K562 (cell line): Measurements from ENCODE around the gene SF3B4. TPM values are rescaled to one million over a fixed set of nuclear protein-coding genes. Genes with fewer than 3 reads are reported as not detected.

Experiments used
- ATAC-seq: fragments of 200-7000 bp; cut with Tn5 transposase; 3 replicates; pipeline ENCODE4 v1.9.1; 2020; ENCODE audit warnings: moderate library complexity
- BruUV-seq: library from RNA; stranded (reverse); fragments of 400-500 nt; replicated peaks from 2 replicates; lab custom pipeline; 2021; lab: Mats Ljungman, UMichigan
- CTCF ChIA-PET: fragments of 300-600 bp; formaldehyde crosslinking; extraction: SDS; loops from one replicate; lab custom pipeline; 2021; ENCODE audit warnings: low intra/inter-chr PET ratio; lab: Yijun Ruan, JAX
- POLR2A ChIA-PET: fragments of 300-600, 350-650 bp; sonication (Branson Sonifier 250); formaldehyde crosslinking; extraction: SDS; loops from one replicate; lab custom pipeline; 2021; ENCODE audit warnings: antibody characterized with exemption, inconsistent platforms; lab: Yijun Ruan, JAX
- DNase-seq, 4 experiments: peaks; one replicate each; pipeline versions ENCODE4 v3.0.0 to v3.0.0-alpha.2; 2011 to 2018; ENCODE audit warnings: low spot score in 3 of 4, mixed read lengths in 3 of 4; ENCODE audit errors: extremely low read depth in 1 of 4
- FAIRE-seq: peaks from 2 replicates; lab custom pipeline; 2011; peaks lifted over from hg19 to GRCh38; lab: Jason Lieb, UNC
- H2AFZ ChIP-seq: 2 replicates; pipeline ENCODE4 v1.6.0; 2011; ENCODE audit warnings: low read depth, low read length, control low read depth, inconsistent platforms
- H3K27ac ChIP-seq: fragments of 200-600 bp; 3 replicates; pipeline ENCODE4 v1.8.0; 2011; ENCODE audit warnings: low read depth, mild to moderate bottlenecking, control low read depth, inconsistent platforms, low read length, moderate library complexity, mixed read lengths; ENCODE audit errors: extremely low read depth
- H3K27me3 ChIP-seq, 2 experiments: fragments of 300-600 bp in 1 of 2; 2 replicates in 1 of 2; 3 replicates in 1 of 2; pipeline versions ENCODE4 v1.6.0 to v1.8.0; 2011; ENCODE audit warnings: inconsistent platforms in 2 of 2, low read length in 2 of 2, mild to moderate bottlenecking in 1 of 2, mixed read lengths in 1 of 2, moderate library complexity in 1 of 2; ENCODE audit not compliant: control insufficient read depth in 2 of 2, insufficient read depth in 2 of 2
- H3K36me3 ChIP-seq: fragments of 300-600 bp; 3 replicates; pipeline ENCODE4 v1.8.0; 2011; ENCODE audit warnings: mild to moderate bottlenecking, low read length, inconsistent platforms; ENCODE audit not compliant: control insufficient read depth, insufficient read depth
- H3K4me1 ChIP-seq, 2 experiments: fragments of 200-600 bp in 1 of 2; replicated peaks in 1 of 2; 2 replicates in 1 of 2; 3 replicates in 1 of 2; pipeline versions ENCODE4 v1.5.1 to v1.8.0; 2011; ENCODE audit warnings: inconsistent platforms in 2 of 2, low read length in 2 of 2, mild to moderate bottlenecking in 1 of 2, mixed read lengths in 1 of 2, moderate library complexity in 1 of 2; ENCODE audit not compliant: control insufficient read depth in 2 of 2, insufficient read depth in 2 of 2
- H3K4me2 ChIP-seq: 2 replicates; pipeline ENCODE4 v1.6.1; 2011; ENCODE audit warnings: low read length, control low read depth, inconsistent platforms, mixed read lengths; ENCODE audit not compliant: insufficient read depth
- H3K4me3 ChIP-seq: fragments of 200-600 bp; sonication (generic), shearing (Covaris generic); 2 replicates; pipeline ENCODE4 v1.5.1; 2016; ENCODE audit warnings: control low read depth, inconsistent platforms
- H3K79me2 ChIP-seq: fragments of 200-600 bp; 3 replicates; pipeline ENCODE4 v1.8.0; 2011; ENCODE audit warnings: low read length, inconsistent platforms; ENCODE audit not compliant: control insufficient read depth, insufficient read depth
- H3K9ac ChIP-seq, 2 experiments: 2 replicates each; pipeline versions ENCODE4 v1.6.0 to v1.6.1; 2011; ENCODE audit warnings: low read depth in 2 of 2, low read length in 2 of 2, control low read depth in 1 of 2, inconsistent platforms in 1 of 2, mild to moderate bottlenecking in 1 of 2, mixed read lengths in 1 of 2; ENCODE audit not compliant: insufficient read depth in 1 of 2
- H3K9me1 ChIP-seq: one replicate; pipeline ENCODE4 v1.6.0; 2011; ENCODE audit warnings: inconsistent platforms, mild to moderate bottlenecking, low read length, moderate library complexity; ENCODE audit not compliant: control insufficient read depth, insufficient read depth
- H3K9me3 ChIP-seq: replicated peaks from 2 replicates; pipeline ENCODE4 v1.5.1; 2011; ENCODE audit warnings: low read depth, low read length, inconsistent platforms; ENCODE audit not compliant: control insufficient read depth, insufficient read depth
- H4K20me1 ChIP-seq: replicated peaks from 2 replicates; pipeline ENCODE4 v1.6.1; 2011; ENCODE audit warnings: low read length, inconsistent platforms, mixed read lengths; ENCODE audit not compliant: control insufficient read depth, insufficient read depth
- CREB1 ChIP-seq, 2 experiments: sonication (generic) in 1 of 2; formaldehyde crosslinking in 1 of 2; IDR thresholded peaks; 2 replicates each; pipeline versions ENCODE4 v1.6.1 to v1.8.0; 2012 to 2022; ENCODE audit warnings: inconsistent platforms in 1 of 2, mild to moderate bottlenecking in 1 of 2, missing genetic modification reagents in 1 of 2, moderate library complexity in 1 of 2
- HDGF ChIP-seq: fragments of 450-650 bp; IDR thresholded peaks from 2 replicates; pipeline ENCODE4 v1.6.1; 2016
- MYC ChIP-seq, 2 experiments: fragments of 250-450 bp in 1 of 2; sonication (Bioruptor Pico) in 1 of 2; IDR thresholded peaks; 2 replicates each; pipeline versions ENCODE4 v1.5.1 to v1.6.1; 2012 to 2021; ENCODE audit warnings: low read depth in 2 of 2, borderline replicate concordance in 1 of 2, improper control_type of control experiment in 1 of 2, low read length in 1 of 2, mild to moderate bottlenecking in 1 of 2, moderate library complexity in 1 of 2
- SREBF1 ChIP-seq: fragments of 150-350 bp; IDR thresholded peaks from 2 replicates; pipeline ENCODE4 v1.6.1; 2014; ENCODE audit warnings: antibody characterized with exemption, low read depth, low read length, borderline replicate concordance
- SRSF3 ChIP-seq: fragments of 200-400 bp; formaldehyde crosslinking; IDR thresholded peaks from 2 replicates; pipeline ENCODE4 v1.6.1; 2016; ENCODE audit warnings: mild to moderate bottlenecking, low read length, moderate library complexity; ENCODE audit not compliant: insufficient read depth
- TCF3 ChIP-seq: sonication (generic); formaldehyde crosslinking; IDR thresholded peaks from 2 replicates; pipeline ENCODE4 v1.4.0; 2020; ENCODE audit warnings: mild to moderate bottlenecking, missing genetic modification reagents
- U2AF2 ChIP-seq: fragments of 200-400 bp; formaldehyde crosslinking; optimal IDR thresholded peaks from 2 replicates; pipeline ENCODE3; 2017; ENCODE audit warnings: low read depth, mild to moderate bottlenecking, low read length
- WGBS: fragments of 100-300 bp; shearing (Covaris generic); methylation state at CpG from one replicate; pipeline ENCODE4 v1.1.6; 2016; ENCODE audit warnings: low coverage, mixed read lengths; ENCODE audit not compliant: insufficient coverage; ENCODE audit errors: missing lambda C conversion rate; 5-methylcytosine and 5-hydroxymethylcytosine counted together
- in situ Hi-C: fragments of 300-500 bp; cut with MboI; formaldehyde crosslinking; loops from 4 replicates; pipeline ENCODE4 v1.15.0; 2018; ENCODE audit warnings: inconsistent platforms, mixed read lengths
- intact Hi-C: fragments of 100-400 bp; cut with micrococcal nuclease; formaldehyde crosslinking; loops from 2 replicates; pipeline ENCODE4 v1.14.2; 2022
- polyA plus RNA-seq, 8 experiments: library from polyadenylated mRNA; depleted of rRNA in 4 of 8; stranded (reverse) in 5 of 8; unstranded in 3 of 8; fragments of >200 nt; fragmentation: Nextera tagmentation in 2 of 8; fragmentation: Illumina TruSeq in 1 of 8; extraction: Ambion mirVana in 2 of 8; extraction: Trizol in 1 of 8; gene quantifications; 2 replicates each; pipeline versions ENCODE4 v1.2.1 to v1.2.3, GENCODE V29; 2011 to 2014; ENCODE audit warnings: inconsistent platforms in 1 of 8, missing spikeins in 1 of 8
- total RNA-seq, 7 experiments: library from RNA; depleted of rRNA in 6 of 7; stranded (reverse); fragments of >200 nt in 6 of 7; fragmentation: Illumina TruSeq in 2 of 7; extraction: Trizol in 2 of 7; gene quantifications; 2 replicates each; pipeline versions ENCODE4 v1.2.1 to v1.2.3, GENCODE V29; 2011 to 2021; ENCODE audit warnings: low replicate concordance in 1 of 7
- TF ChIP-seq, protein P1 (sequence below): fragments of 200-800 bp; sonication (Bioruptor generic); IDR thresholded peaks from 2 replicates; pipeline ENCODE4 v1.6.1; 2017; ENCODE audit warnings: missing genetic modification characterization, missing compliant biosample characterization
- TF ChIP-seq, protein P2 (sequence below): fragments of 450-650 bp; IDR thresholded peaks from 2 replicates; pipeline ENCODE4 v1.6.1; 2018; ENCODE audit not compliant: partially characterized antibody

SF3B4 gene
- total and polyA plus RNA-seq, 9 of the 15 experiments (the other 6 are each of a cell fraction or from before 2014, with no cell fraction given), result 3.0 to 88.0 (median 26.1) TPM

DNA sequence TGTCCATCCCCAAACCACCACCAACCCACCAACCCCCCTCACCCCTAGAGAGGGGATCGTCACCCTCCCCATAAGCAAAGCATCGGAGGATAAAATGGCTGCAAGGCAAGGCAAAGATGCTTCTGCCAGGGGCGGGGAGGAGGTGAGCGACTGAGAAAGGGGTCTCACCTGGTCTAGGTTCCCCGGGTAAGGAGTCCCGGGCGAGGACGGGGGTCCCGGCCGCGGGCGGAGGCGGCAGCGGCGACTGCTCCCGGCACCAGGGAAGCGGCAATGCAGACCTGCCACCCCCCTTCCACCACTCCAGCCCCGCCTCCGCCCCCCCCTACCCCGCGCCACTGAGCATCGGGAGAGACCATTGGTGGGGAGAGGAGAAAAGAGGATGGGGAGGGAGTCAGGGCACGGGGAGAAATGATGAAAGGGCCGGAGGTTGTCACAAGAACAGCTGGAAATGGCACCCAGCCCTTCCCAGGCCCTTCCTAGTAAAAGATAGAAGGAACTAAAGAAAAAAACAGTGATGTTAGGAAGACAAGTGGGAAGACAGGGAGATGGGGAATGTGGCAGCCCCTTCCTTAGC lies 9.9 kb downstream of the SF3B4 start, which contains the start of gene SV2A:
Gene SV2A (minus strand): TSS at position 274 of the 574 bp plus-strand sequence. CDS start 4,004 bp downstream, outside the sequence.
- DNase-seq (no peak), ATAC-seq (peak; percentile 11; the same call in 1 of the 3 replicates), FAIRE-seq (no peak)

More for the DNA sequence above, 9.9 kb downstream of the SF3B4 start, which contains the start of gene SV2A:
- peaks cover 8% of the 10 kb centered on the region; the same call in 2 of the 3 replicates for H3K36me3 ChIP-seq
- no peaks in the 10 kb centered on the region for H3K9me3 ChIP-seq
- H4K20me1 ChIP-seq, result 0 out of 2 replicates have a peak, but pooled peaks cover 3% of the 10 kb centered on the region
- TF ChIP-seq, protein P1, sequence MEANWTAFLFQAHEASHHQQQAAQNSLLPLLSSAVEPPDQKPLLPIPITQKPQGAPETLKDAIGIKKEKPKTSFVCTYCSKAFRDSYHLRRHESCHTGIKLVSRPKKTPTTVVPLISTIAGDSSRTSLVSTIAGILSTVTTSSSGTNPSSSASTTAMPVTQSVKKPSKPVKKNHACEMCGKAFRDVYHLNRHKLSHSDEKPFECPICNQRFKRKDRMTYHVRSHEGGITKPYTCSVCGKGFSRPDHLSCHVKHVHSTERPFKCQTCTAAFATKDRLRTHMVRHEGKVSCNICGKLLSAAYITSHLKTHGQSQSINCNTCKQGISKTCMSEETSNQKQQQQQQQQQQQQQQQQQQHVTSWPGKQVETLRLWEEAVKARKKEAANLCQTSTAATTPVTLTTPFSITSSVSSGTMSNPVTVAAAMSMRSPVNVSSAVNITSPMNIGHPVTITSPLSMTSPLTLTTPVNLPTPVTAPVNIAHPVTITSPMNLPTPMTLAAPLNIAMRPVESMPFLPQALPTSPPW (CRISPR knock-in tag), result 0 out of 2 replicates have a peak, but pooled peaks have one; percentile 26
- no peak for TF ChIP-seq U2AF2
- TF ChIP-seq CREB1 (IDR thresholded peaks at IDR 0.05), result no peak
- TF ChIP-seq CREB1 (CRISPR knock-in tag; IDR thresholded peaks at IDR 0.05), result no peak
- no peak for TF ChIP-seq SREBF1
- no peak for TF ChIP-seq TCF3 (CRISPR knock-in tag)
- TF ChIP-seq SRSF3, result no peak
- TF ChIP-seq, protein P2, sequence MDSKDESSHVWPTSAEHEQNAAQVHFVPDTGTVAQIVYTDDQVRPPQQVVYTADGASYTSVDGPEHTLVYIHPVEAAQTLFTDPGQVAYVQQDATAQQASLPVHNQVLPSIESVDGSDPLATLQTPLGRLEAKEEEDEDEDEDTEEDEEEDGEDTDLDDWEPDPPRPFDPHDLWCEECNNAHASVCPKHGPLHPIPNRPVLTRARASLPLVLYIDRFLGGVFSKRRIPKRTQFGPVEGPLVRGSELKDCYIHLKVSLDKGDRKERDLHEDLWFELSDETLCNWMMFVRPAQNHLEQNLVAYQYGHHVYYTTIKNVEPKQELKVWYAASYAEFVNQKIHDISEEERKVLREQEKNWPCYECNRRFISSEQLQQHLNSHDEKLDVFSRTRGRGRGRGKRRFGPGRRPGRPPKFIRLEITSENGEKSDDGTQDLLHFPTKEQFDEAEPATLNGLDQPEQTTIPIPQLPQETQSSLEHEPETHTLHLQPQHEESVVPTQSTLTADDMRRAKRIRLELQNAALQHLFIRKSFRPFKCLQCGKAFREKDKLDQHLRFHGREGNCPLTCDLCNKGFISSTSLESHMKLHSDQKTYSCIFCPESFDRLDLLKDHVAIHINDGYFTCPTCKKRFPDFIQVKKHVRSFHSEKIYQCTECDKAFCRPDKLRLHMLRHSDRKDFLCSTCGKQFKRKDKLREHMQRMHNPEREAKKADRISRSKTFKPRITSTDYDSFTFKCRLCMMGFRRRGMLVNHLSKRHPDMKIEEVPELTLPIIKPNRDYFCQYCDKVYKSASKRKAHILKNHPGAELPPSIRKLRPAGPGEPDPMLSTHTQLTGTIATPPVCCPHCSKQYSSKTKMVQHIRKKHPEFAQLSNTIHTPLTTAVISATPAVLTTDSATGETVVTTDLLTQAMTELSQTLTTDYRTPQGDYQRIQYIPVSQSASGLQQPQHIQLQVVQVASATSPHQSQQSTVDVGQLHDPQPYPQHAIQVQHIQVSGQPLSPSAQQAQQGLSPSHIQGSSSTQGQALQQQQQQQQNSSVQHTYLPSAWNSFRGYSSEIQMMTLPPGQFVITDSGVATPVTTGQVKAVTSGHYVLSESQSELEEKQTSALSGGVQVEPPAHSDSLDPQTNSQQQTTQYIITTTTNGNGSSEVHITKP, result peak; percentile 67
- TF ChIP-seq MYC (IDR thresholded peaks at IDR 0.05; ENCODE audit: low read depth, low read length), result no peak
- TF ChIP-seq MYC (CRISPR knock-in tag; IDR thresholded peaks at IDR 0.05; ENCODE audit: borderline replicate concordance, low read depth), result no peak
- TF ChIP-seq HDGF, result no peak
- ChIA-PET POLR2A (interaction anchor here (1.2 kb wide), 1 partner anchor 32 kb away, joined by 4 read pairs; no protein-coding TSS in a partner anchor), CTCF (no interaction called here)
- H3K27ac ChIP-seq, result no peak within 1 kb of the TSS
- H3K4me3 ChIP-seq, result no peak within 1 kb of the TSS
- BruUV-seq, result no TSS peak
- H3K4me1 ChIP-seq, result peaks cover 15 to 26% of the 10 kb centered on the region in 2 experiments
- WGBS, result 54% methylated on average over 4 of the region's 24 CpGs
- peak within 1 kb of the TSS; percentile 12; the same call in 1 of the 2 replicates for H2AFZ ChIP-seq
- no peak within 1 kb of the TSS for H3K4me2 ChIP-seq
- no peaks in the 10 kb centered on the region for H3K9me1 ChIP-seq
- no peaks in the 10 kb centered on the region for H3K79me2 ChIP-seq
- intact Hi-C loops, result no loop called here
- in situ Hi-C loops, result no loop called here
- H3K9ac ChIP-seq, result peak within 1 kb of the TSS in 1 of 2 experiments; percentile 48; a peak in 1 of 4 replicates
- no peaks in the 10 kb centered on the region for H3K27me3 ChIP-seq
